ENCODE results near the gene FBN2. TPM values are rescaled to one million over a fixed set of nuclear protein-coding genes. Genes with fewer than 3 reads are reported as not detected.

Gene FBN2
- total RNA-seq, 1 experiment from 2014 or later, result 0.42 TPM

DNA sequence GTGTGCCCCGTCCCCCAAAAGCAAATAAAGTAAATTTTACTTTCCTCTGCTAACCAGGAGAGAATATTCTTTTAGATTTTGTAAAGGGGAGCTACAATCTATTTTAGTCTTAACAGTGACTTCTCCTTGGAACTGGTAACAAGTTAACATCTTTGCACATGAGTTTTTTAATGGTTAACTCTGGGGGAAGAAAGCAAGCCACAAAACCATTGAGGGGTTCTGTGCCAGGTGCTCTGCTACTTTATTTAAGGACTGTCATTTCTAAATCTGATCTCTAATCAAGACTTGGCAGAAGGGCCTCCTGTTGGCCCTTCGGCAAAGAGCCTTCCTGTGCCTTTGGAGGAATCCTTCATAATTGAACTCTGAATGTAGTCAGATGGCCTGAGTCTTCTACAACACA lies 301.0 kb downstream of the FBN2 start (continued):
- TF ChIP-seq REST (IDR thresholded peaks at IDR 0.05; ENCODE audit: low read depth), result no peak
- TF ChIP-seq YY1 (IDR thresholded peaks at IDR 0.05; ENCODE audit: extremely low read depth, insufficient replicate concordance, low read depth, low read length), result no peak
- TF ChIP-seq ZBTB33 (IDR thresholded peaks at IDR 0.05; ENCODE audit: extremely low read depth, insufficient replicate concordance, low read length), result no peak

GRCh38 chr5:128236334-128236733 lies 301.7 kb downstream of the FBN2 start:
- Histone ChIP-seq H3K79me2 (ENCODE audit: insufficient read depth, low read length) (no peaks in the 10 kb centered on the region), H3K4me3 (replicated peaks in 1 of 2; ENCODE audit: low read depth in 1 of 2, low read length in 2 of 2) (no peak overlapping the region), H3K9me3 (ENCODE audit: control insufficient read depth in 1 of 2, insufficient read depth in 1 of 2, low read depth in 1 of 2, low read length in 2 of 2) (no peaks in the 10 kb centered on the region), H2AFZ (ENCODE audit: low read depth, low read length, poor library complexity, severe bottlenecking) (no peak overlapping the region), H3K27ac (ENCODE audit: low read depth, low read length) (no peak overlapping the region), H3K36me3 (ENCODE audit: control insufficient read depth in 1 of 2, insufficient read depth in 2 of 2, low read length in 2 of 2) (no peaks in the 10 kb centered on the region), H3K4me2 (ENCODE audit: low read length) (no peak overlapping the region), H3K4me1 (ENCODE audit: control insufficient read depth in 1 of 2, insufficient read depth in 2 of 2, low read length in 2 of 2) (no peaks in the 10 kb centered on the region), H3K9ac (ENCODE audit: low read length) (no peak overlapping the region), H3K9me2 (ENCODE audit: insufficient read depth) (no peaks in the 10 kb centered on the region), H3K27me3 (ENCODE audit: insufficient read depth, low read length) (no peaks in the 10 kb centered on the region), H4K20me1 (ENCODE audit: insufficient read depth) (no peaks in the 10 kb centered on the region)
- DNase-seq (ENCODE audit: low read depth, low spot score) (no peak), ATAC-seq (no peak)
- POLR2A ChIA-PET, result no interaction called here
- CTCF ChIA-PET, result no interaction called here
- intact Hi-C loops (cut with micrococcal nuclease), result no loop called here
- no TSS peak for BruUV-seq (replicated peaks)
- RAD21 ChIA-PET (ENCODE audit: low non-redundant PET in 1 of 2, low total read pairs in 2 of 2, uncharacterized antibody in 2 of 2, unreplicated experiment in 2 of 2), result no interaction called here
- TF ChIP-seq REST (IDR thresholded peaks at IDR 0.05; ENCODE audit: low read depth), result no peak
- no peak for TF ChIP-seq TCF7L2 (IDR thresholded peaks at IDR 0.05; ENCODE audit: borderline replicate concordance, extremely low read depth, insufficient read depth, insufficient read length)
- no peak for TF ChIP-seq CEBPB (IDR thresholded peaks at IDR 0.05; ENCODE audit: low read depth)
- no peak for TF ChIP-seq POLR2A (IDR thresholded peaks at IDR 0.05; ENCODE audit: borderline replicate concordance, extremely low read depth, insufficient read depth, insufficient read length)
- TF ChIP-seq POLR2AphosphoS5 (IDR thresholded peaks at IDR 0.05; ENCODE audit: low read depth, low read length), result no peak
- TF ChIP-seq EZH2 (IDR thresholded peaks at IDR 0.05), result no peak
- no peak for TF ChIP-seq ELF1 (IDR thresholded peaks at IDR 0.05; ENCODE audit: borderline replicate concordance, low read depth)
- no peak for TF ChIP-seq CTCF (IDR thresholded peaks at IDR 0.05 in 2 of 3, conservative IDR thresholded peaks at IDR 0.05 in 1 of 3; ENCODE audit: borderline replicate concordance in 1 of 3, insufficient read depth in 1 of 3, low read depth in 2 of 3, low read length in 2 of 3)
- TF ChIP-seq YY1 (IDR thresholded peaks at IDR 0.05; ENCODE audit: extremely low read depth, insufficient replicate concordance, low read depth, low read length), result no peak
- no peak for TF ChIP-seq SP1 (IDR thresholded peaks at IDR 0.05; ENCODE audit: low read depth)
- TF ChIP-seq MAX (IDR thresholded peaks at IDR 0.05), result no peak
